Adrenal gland (tissue), 12 donors: ENCODE data around the gene SIK2. TPM values are rescaled to one million over a fixed set of nuclear protein-coding genes. Genes with fewer than 3 reads are reported as not detected.
A peak's percentile ranks its signal among the peaks of the same experiment; 100 is the strongest.

Source experiments
- DNase-seq, 7 donors: peaks; one replicate each; pipeline ENCODE4 v3.0.0-alpha.2; 2019 to 2020
- H3K27ac ChIP-seq, 5 donors: fragments of 200-600 bp; sonication (generic) in 4 of 5; 1 replicate in 3 of 5; 2 replicates in 2 of 5; pipeline versions ENCODE4 v1.5.1 to v1.8.0; 2016 to 2020; ENCODE audit warnings: mild to moderate bottlenecking in 1 of 5
- H3K27me3 ChIP-seq: fragments of 200-600 bp; 2 replicates; pipeline ENCODE4 v1.8.0; 2021
- H3K36me3 ChIP-seq, 2 donors: fragments of 200-600 bp; replicated peaks in 1 of 2; 1 replicate in 1 of 2; 2 replicates in 1 of 2; pipeline versions ENCODE4 v1.5.1 to v1.8.0; 2018 to 2022
- H3K4me1 ChIP-seq, 2 donors: fragments of 200-600 bp; replicated peaks in 1 of 2; 1 replicate in 1 of 2; 2 replicates in 1 of 2; pipeline versions ENCODE4 v1.5.1 to v1.8.0; 2018 to 2021
- H3K4me3 ChIP-seq, 4 donors: fragments of 200-600 bp; sonication (generic) in 3 of 4; one replicate each; pipeline ENCODE4 v1.5.1; 2016 to 2018
- H3K9me3 ChIP-seq, 3 donors: fragments of 200-600 bp; sonication (generic) in 1 of 3; replicated peaks in 1 of 3; 1 replicate in 2 of 3; 2 replicates in 1 of 3; pipeline versions ENCODE4 v1.5.1 to v1.8.0; 2016 to 2021
- POLR2A ChIP-seq, 2 donors: fragments of 450-650 bp; IDR thresholded peaks; one replicate each; pipeline ENCODE4 v1.6.1; 2017; ENCODE audit warnings: antibody characterized with exemption in 2 of 2, mild to moderate bottlenecking in 2 of 2, moderate library complexity in 1 of 2
- WGBS, 4 donors: extraction: QIAGEN DNeasy Blood & Tissue Kit in 2 of 4; methylation state at CpG; one replicate each; pipeline versions ENCODE4 v1.1.5 to v1.1.7; 2013 to 2017; 5-methylcytosine and 5-hydroxymethylcytosine counted together
- intact Hi-C, 2 donors: fragments of 100-400 bp; cut with DNase I; formaldehyde crosslinking; loops; one replicate each; pipeline versions ENCODE4 v1.14.1 to v1.15.0; 2022 to 2023
- polyA plus RNA-seq, 3 donors: library from polyadenylated mRNA; stranded (reverse); fragments of 200-250 nt in 2 of 3; fragments of 350-450 nt in 1 of 3; fragmentation: Illumina TruSeq in 1 of 3; extraction: RNeasy Lipid Tissue Mini Kit (QIAGEN cat#74804) in 1 of 3; gene quantifications; one replicate each; pipeline ENCODE4 v1.2.3, GENCODE V29; 2013 to 2014
- total RNA-seq, 9 donors: library from RNA; depleted of rRNA in 4 of 9; stranded (reverse); fragments of >200 nt in 4 of 9; fragments of 120-200 nt in 1 of 9; fragmentation: NEBNext Ultra II Directional in 1 of 9; extraction: Animal tissue kit (Norgen Biotek cat#: 25700) in 1 of 9; gene quantifications; one replicate each; pipeline versions ENCODE4 v1.1.0 to v1.2.4, GENCODE V29; 2013 to 2023
- TF ChIP-seq, protein P1 (sequence below), 6 experiments: fragments of 450-650 bp in 4 of 6; fragments of 200-600 bp in 2 of 6; sonication (generic) in 1 of 6; IDR thresholded peaks; 1 replicate in 5 of 6; 2 replicates in 1 of 6; pipeline versions ENCODE4 v1.5.1 to v1.8.0; 2016 to 2021; ENCODE audit warnings: antibody characterized with exemption in 6 of 6, mild to moderate bottlenecking in 2 of 6, moderate library complexity in 1 of 6
- donor health status: healthy with polysubstance abuse.
- donor health status: Bipolar disorder and iron deficiency.
- donor health status: DM: yes; HTN: yes; CAD: no.
- donor health status: DM: no; HTN: no; CAD: no.
- donor health status: DM: no; HTN: no; CAD: no.
- donor health status: DM: yes; HTN: yes; CAD: no.

SIK2 gene
- total and polyA plus RNA-seq, 12 donors, result 7.6 to 33.0 (median 25.3) TPM

DNA sequence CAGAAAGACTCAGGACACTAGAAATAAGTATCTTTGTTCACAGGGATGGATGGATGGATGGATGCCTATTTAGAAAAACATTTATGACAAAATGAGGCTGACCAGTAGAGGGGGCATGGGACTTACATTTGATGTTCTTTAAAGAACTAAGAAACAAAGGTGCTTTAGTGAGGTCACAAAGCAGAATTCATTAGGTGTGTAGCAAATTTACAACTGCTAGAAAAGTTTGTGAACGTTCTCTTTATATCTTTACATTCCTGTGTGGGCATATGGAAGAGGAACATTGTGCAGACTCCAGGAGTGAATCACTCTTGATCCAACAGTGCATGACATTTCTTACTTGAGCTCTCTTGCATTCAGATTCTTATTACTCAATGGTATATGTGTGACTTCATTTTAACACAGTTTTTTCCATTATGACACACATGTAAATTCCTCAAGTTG lies 15.8 kb upstream of the SIK2 start:
- Histone ChIP-seq H3K4me3 (no peak overlapping the region), H3K4me1 (no peaks in the 10 kb centered on the region), H3K27me3 (no peaks in the 10 kb centered on the region), H3K27ac (no peak overlapping the region), H3K9me3 (no peaks in the 10 kb centered on the region), H3K36me3 (no peaks in the 10 kb centered on the region)
- peak in 2 of 7 donors; percentile 55 to 56 for DNase-seq
- intact Hi-C loops, result no loop called here
- TF ChIP-seq POLR2A (IDR thresholded peaks at IDR 0.05), result no peak
- TF ChIP-seq, protein P1, sequence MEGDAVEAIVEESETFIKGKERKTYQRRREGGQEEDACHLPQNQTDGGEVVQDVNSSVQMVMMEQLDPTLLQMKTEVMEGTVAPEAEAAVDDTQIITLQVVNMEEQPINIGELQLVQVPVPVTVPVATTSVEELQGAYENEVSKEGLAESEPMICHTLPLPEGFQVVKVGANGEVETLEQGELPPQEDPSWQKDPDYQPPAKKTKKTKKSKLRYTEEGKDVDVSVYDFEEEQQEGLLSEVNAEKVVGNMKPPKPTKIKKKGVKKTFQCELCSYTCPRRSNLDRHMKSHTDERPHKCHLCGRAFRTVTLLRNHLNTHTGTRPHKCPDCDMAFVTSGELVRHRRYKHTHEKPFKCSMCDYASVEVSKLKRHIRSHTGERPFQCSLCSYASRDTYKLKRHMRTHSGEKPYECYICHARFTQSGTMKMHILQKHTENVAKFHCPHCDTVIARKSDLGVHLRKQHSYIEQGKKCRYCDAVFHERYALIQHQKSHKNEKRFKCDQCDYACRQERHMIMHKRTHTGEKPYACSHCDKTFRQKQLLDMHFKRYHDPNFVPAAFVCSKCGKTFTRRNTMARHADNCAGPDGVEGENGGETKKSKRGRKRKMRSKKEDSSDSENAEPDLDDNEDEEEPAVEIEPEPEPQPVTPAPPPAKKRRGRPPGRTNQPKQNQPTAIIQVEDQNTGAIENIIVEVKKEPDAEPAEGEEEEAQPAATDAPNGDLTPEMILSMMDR (IDR thresholded peaks at IDR 0.05), result peak; percentile 46 to 64 (median 56)
- WGBS, 4 donors, result 14 to 20% (median 17%) methylated on average over 1 of the region's 1 CpG

DNA sequence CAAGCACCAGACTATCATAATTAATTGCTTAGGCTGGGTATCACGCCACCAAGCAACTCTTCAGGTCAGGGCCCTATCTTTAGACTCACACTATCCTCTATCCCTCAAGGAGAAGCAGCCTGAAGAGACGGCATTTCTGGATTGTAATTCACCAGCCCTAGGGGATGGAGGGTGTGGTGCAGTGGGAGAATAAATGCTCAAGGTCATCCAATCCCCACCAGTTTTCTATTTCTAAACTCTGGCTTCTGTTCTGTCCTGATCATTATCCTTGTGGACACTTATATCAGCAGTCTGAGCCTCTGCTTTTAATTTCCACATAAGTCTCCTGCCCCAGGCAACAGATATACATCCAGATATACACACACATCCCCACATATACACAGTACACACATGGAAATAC lies 13.1 kb upstream of the SIK2 start:
- TF ChIP-seq, protein P1 (IDR thresholded peaks at IDR 0.05), result no peak
- TF ChIP-seq POLR2A (IDR thresholded peaks at IDR 0.05), result no peak
- WGBS, 4 donors, result 54 to 76% (median 68%) methylated on average over 2 of the region's 2 CpGs
- Histone ChIP-seq H3K4me3 (no peak overlapping the region), H3K27ac (no peak overlapping the region), H3K9me3 (no peaks in the 10 kb centered on the region), H3K4me1 (no peaks in the 10 kb centered on the region), H3K36me3 (no peaks in the 10 kb centered on the region), H3K27me3 (no peaks in the 10 kb centered on the region)
- DNase-seq, result no peak
- intact Hi-C loops, result no loop called here

DNA sequence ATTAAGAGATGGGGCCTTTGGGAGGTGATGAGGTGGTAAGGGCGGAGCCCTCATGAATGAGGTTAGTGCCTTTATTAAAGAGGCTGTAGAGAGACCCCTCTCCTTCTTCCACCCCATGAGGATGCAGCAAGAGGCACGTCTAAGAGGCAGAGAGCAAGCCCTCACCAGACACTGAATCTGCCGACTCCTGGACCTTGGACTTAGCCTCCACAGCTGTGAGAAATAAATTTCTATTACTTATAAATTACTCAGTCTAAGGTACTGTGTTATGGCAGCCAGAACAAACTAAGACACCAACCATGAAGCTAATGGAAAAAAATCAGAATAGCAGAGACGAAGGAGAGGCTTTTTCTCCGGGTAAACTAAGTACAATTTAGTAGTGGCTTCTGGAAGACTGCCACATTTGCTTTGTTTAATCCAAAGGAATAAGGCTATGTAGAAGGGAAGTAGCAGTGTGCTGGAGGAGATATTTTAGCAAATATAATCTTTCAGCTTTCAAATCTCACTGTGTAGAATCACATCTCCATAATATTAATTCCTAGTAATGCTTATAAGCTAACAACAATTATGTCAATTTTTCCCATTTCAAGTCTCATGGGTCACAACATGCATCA lies 12.3 kb upstream of the SIK2 start:
- DNase-seq, result no peak
- intact Hi-C loops, result loop anchor here in 1 of 2 donors (10.0 kb wide), 1 partner anchor 255 kb away; no protein-coding TSS in a partner anchor

DNA sequence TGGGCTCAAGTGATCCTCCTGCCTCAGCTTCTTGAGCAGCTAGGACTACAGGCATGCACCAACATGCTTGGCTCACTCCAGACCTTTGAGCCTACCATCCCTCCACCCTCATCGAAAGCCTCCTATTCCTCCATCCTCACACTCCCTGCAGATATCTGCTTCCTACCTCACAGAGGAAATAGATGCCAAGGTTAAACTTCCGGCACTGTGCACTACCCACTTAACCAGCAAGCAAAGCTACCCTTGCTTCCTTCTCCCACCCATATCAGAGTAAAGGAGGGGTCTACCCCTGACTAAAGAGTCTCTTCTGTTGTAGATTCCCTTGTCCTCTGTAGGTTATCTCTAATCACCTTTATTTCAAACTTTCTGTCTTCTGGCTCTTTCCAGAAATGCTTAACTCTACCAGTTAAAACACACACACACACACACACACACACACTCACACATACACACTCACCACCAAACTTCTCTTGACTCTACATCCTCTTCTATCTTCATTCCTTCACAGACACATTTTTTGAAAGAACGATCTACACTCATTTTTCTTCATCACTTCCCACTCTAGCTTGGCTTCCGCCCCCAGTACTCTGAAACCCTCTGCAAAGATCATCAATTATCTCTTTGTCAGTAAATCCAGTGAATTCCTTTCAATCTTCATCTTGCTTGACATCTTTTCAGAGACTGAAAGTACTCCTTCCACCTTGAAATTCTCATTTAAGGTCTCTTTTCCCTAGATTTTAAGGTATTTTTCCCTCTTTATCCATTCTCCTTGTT lies 10.9 kb upstream of the SIK2 start:
- intact Hi-C loops, result loop anchor here in 1 of 2 donors (10.0 kb wide), 1 partner anchor 253 kb away; no protein-coding TSS in a partner anchor
- Histone ChIP-seq H3K36me3 (no peaks in the 10 kb centered on the region), H3K27ac (no peak overlapping the region), H3K9me3 (no peaks in the 10 kb centered on the region), H3K27me3 (no peaks in the 10 kb centered on the region), H3K4me3 (no peak overlapping the region), H3K4me1 (no peaks in the 10 kb centered on the region)
- WGBS, 4 donors, result 68 to 80% (median 75%) methylated on average over 4 of the region's 4 CpGs
- TF ChIP-seq POLR2A (IDR thresholded peaks at IDR 0.05), result no peak
- TF ChIP-seq, protein P1 (IDR thresholded peaks at IDR 0.05), result no peak
- DNase-seq, result no peak

More for the DNA sequence above, 12.3 kb upstream of the SIK2 start:
- H3K27ac ChIP-seq, result no peak overlapping the region
- H3K4me1 ChIP-seq, result no peaks in the 10 kb centered on the region
- H3K27me3 ChIP-seq, result no peaks in the 10 kb centered on the region
- H3K36me3 ChIP-seq, result no peaks in the 10 kb centered on the region
- H3K4me3 ChIP-seq, result no peak overlapping the region
- TF ChIP-seq, protein P1 (IDR thresholded peaks at IDR 0.05), result no peak
- TF ChIP-seq POLR2A (IDR thresholded peaks at IDR 0.05), result no peak
- H3K9me3 ChIP-seq, result no peaks in the 10 kb centered on the region
- WGBS, 4 donors, result 66 to 73% (median 71%) methylated on average over 5 of the region's 5 CpGs
